ENCODE data around the gene MED7. TPM values are rescaled to one million over a fixed set of nuclear protein-coding genes. Genes with fewer than 3 reads are reported as not detected.

Gene MED7
- polyA plus RNA-seq, 2 of the 4 experiments (the other 2 are of a cell fraction): 22.6 to 23.0 TPM

- TF ChIP-seq NFE2L2 (conservative IDR thresholded peaks at IDR 0.05; ENCODE audit: low read length) (no peak), CBX8 (IDR thresholded peaks at IDR 0.05) (no peak), ESRRA (IDR thresholded peaks at IDR 0.05; ENCODE audit: borderline replicate concordance, low read length) (no peak), ATOH8 (CRISPR knock-in tag; IDR thresholded peaks at IDR 0.05; ENCODE audit: low read depth) (no peak), MAFK (IDR thresholded peaks at IDR 0.05; ENCODE audit: partially characterized antibody) (no peak)
- H3K4me3 ChIP-seq: no peak overlapping the region
- CTCF ChIA-PET: interaction anchor here (0.9 to 1.3 kb wide), 2 partner anchors 14 to 165 kb away, joined by 3 to 4 read pairs; no protein-coding TSS in a partner anchor
- WGBS (ENCODE audit: missing lambda C conversion rate): 72% methylated on average over 12 of the region's 12 CpGs
- no peaks in the 10 kb centered on the region for H3K4me1 ChIP-seq
- FAIRE-seq (no peak), DNase-seq (ENCODE audit: low read depth in 1 of 2, low spot score in 1 of 2) (no peak), ATAC-seq (no peak)
- POLR2A ChIA-PET: no interaction called here
- H3K27ac ChIP-seq: no peak overlapping the region
- no peaks in the 10 kb centered on the region for H3K9me3 ChIP-seq
- no peak overlapping the region for H3K4me2 ChIP-seq
Observed at GRCh38 chr5:157162919-157163510, 20.4 kb upstream of the MED7 start.

GRCh38 chr5:157161996-157162395, 19.3 kb upstream of the MED7 start:
- Histone ChIP-seq H3K9me3 (no peaks in the 10 kb centered on the region), H3K4me1 (no peaks in the 10 kb centered on the region), H3K4me2 (no peak overlapping the region), H3K4me3 (no peak overlapping the region), H3K27ac (no peak overlapping the region)
- POLR2A ChIA-PET: no interaction called here
- DNase-seq (ENCODE audit: low read depth in 1 of 2, low spot score in 1 of 2): no peak
- CTCF ChIA-PET: interaction anchor here (0.6 to 1.3 kb wide), 3 partner anchors 13 to 569 kb away, joined by 3 to 4 read pairs (median 3); no protein-coding TSS in a partner anchor
- 47% methylated on average over 6 of the region's 6 CpGs for WGBS (ENCODE audit: missing lambda C conversion rate)
- no peak for ATAC-seq
- TF ChIP-seq, protein P1, sequence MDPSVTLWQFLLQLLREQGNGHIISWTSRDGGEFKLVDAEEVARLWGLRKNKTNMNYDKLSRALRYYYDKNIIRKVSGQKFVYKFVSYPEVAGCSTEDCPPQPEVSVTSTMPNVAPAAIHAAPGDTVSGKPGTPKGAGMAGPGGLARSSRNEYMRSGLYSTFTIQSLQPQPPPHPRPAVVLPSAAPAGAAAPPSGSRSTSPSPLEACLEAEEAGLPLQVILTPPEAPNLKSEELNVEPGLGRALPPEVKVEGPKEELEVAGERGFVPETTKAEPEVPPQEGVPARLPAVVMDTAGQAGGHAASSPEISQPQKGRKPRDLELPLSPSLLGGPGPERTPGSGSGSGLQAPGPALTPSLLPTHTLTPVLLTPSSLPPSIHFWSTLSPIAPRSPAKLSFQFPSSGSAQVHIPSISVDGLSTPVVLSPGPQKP (IDR thresholded peaks at IDR 0.05; ENCODE audit: low read depth, low read length): no peak
- TF ChIP-seq KDM5A (IDR thresholded peaks at IDR 0.05): no peak
- no peak for TF ChIP-seq RAD21 (conservative IDR thresholded peaks at IDR 0.05 in 1 of 2, IDR thresholded peaks at IDR 0.05 in 1 of 2)
- TF ChIP-seq ESRRA (IDR thresholded peaks at IDR 0.05; ENCODE audit: borderline replicate concordance, low read length): no peak
- TF ChIP-seq NFE2L2 (conservative IDR thresholded peaks at IDR 0.05; ENCODE audit: low read length): no peak
- no peak for TF ChIP-seq ZSCAN20 (CRISPR knock-in tag; IDR thresholded peaks at IDR 0.05)
- no peak for TF ChIP-seq MAZ (IDR thresholded peaks at IDR 0.05; ENCODE audit: borderline replicate concordance, low read depth, low read length)
- TF ChIP-seq ZFP36 (IDR thresholded peaks at IDR 0.05; ENCODE audit: borderline replicate concordance, partially characterized antibody): no peak
- TF ChIP-seq HES2 (IDR thresholded peaks at IDR 0.05): no peak
- no peak for TF ChIP-seq TFCP2L1 (CRISPR knock-in tag; IDR thresholded peaks at IDR 0.05)
- TF ChIP-seq FOSL2 (IDR thresholded peaks at IDR 0.05): no peak
- TF ChIP-seq FOSL2 (CRISPR knock-in tag; IDR thresholded peaks at IDR 0.05): no peak
- no peak for TF ChIP-seq MAX (IDR thresholded peaks at IDR 0.05)
- no peak for FAIRE-seq

DNA sequence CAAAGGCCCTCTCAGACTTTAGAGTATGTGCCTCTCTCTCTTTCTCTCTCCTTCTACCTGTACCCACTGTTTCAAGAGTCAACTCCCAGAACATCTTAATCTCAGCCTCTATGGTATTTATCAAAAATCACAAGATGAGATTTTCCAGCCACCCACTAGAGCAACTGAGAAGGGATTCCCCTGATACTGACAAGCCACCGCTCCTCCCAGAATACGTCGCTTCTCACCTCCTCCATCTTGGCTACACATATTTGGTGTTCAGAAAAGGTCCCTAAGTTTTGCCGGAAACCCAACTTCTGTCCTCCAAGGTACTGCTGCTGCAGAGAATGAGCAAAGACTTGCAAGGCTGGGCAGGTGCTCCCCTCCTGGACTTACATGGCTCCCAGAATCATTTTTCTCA, 17.3 kb upstream of the MED7 start:
- CTCF ChIA-PET: no interaction called here
- no peak overlapping the region for H3K27ac ChIP-seq
- WGBS (ENCODE audit: missing lambda C conversion rate): 91% methylated on average over 4 of the region's 4 CpGs
- H3K4me3 ChIP-seq: no peak overlapping the region
- H3K9me3 ChIP-seq: no peaks in the 10 kb centered on the region
- POLR2A ChIA-PET: no interaction called here
- no peak for DNase-seq (ENCODE audit: low read depth in 1 of 2, low spot score in 1 of 2)
- no peaks in the 10 kb centered on the region for H3K4me1 ChIP-seq
- H3K4me2 ChIP-seq: no peak overlapping the region
- FAIRE-seq: no peak
- ATAC-seq: no peak
- TF ChIP-seq FOSL2 (IDR thresholded peaks at IDR 0.05) (no peak), FOSL2 (CRISPR knock-in tag; IDR thresholded peaks at IDR 0.05) (no peak), RCOR1 (IDR thresholded peaks at IDR 0.05; ENCODE audit: low read depth, low read length) (no peak), CBX2 (IDR thresholded peaks at IDR 0.05; ENCODE audit: borderline replicate concordance, low read depth) (no peak), CHD4 (IDR thresholded peaks at IDR 0.05; ENCODE audit: borderline replicate concordance) (no peak), EHF (CRISPR knock-in tag; IDR thresholded peaks at IDR 0.05) (no peak), HEYL (CRISPR knock-in tag; IDR thresholded peaks at IDR 0.05) (no peak), RAD21 (conservative IDR thresholded peaks at IDR 0.05 in 1 of 2, IDR thresholded peaks at IDR 0.05 in 1 of 2) (no peak), SREBF2 (IDR thresholded peaks at IDR 0.05) (no peak), MYC (IDR thresholded peaks at IDR 0.05; ENCODE audit: borderline replicate concordance, low read length) (no peak), FOXS1 (CRISPR knock-in tag; IDR thresholded peaks at IDR 0.05) (no peak)
